Neural progenitor cell (in vitro differentiated cells): ENCODE results near the gene ERC1.

Experiments used
- CTCF ChIP-seq: fragments of 200-600 bp; sonication (generic); IDR thresholded peaks from 2 replicates; pipeline ENCODE4 v1.5.1; 2017; ENCODE audit warnings: antibody characterized with exemption, mild to moderate bottlenecking
- EZH2 ChIP-seq: fragments of 200-600 bp; sonication (generic); IDR thresholded peaks from 2 replicates; pipeline ENCODE4 v1.6.1; 2017; ENCODE audit warnings: antibody characterized with exemption, mild to moderate bottlenecking, moderate library complexity
- EZH2phosphoT487 ChIP-seq: fragments of 200-600 bp; sonication (generic); IDR thresholded peaks from 2 replicates; pipeline ENCODE4 v1.6.1; 2017; ENCODE audit warnings: antibody characterized with exemption

- TF ChIP-seq EZH2: no peak
- TF ChIP-seq CTCF: no peak
- no peak for TF ChIP-seq EZH2phosphoT487
Measured at GRCh38 chr12:1424674-1425395, 433.8 kb downstream of the ERC1 start.
